Measurements from ENCODE around the gene AIG1.

The AIG1 gene

DNA sequence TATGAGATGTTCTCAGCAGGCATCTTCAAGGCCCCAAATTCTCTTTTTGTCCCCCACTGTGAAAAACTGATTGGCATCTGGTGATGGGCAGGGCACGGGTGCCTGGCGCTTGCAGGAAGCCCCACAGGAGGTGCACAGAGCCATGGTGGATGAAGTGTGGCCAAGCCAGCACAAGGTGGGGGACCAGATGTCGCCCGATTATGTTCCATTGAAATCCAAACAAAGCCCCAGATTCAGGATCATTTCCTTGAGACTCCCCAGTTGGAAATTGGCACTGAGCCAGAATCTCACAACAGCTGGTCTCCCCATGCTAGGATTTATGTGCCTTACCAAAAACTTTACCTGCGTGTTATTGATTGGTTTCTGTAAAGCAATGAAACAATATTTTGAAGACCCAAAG, 203.7 kb downstream of the AIG1 start:
- no peak for DNase-seq (ENCODE audit: low read depth, low spot score)
- in situ Hi-C loops (cut with HindIII; ENCODE audit: low sequenced_read_pairs) = no loop called here
- TF ChIP-seq, protein P1, sequence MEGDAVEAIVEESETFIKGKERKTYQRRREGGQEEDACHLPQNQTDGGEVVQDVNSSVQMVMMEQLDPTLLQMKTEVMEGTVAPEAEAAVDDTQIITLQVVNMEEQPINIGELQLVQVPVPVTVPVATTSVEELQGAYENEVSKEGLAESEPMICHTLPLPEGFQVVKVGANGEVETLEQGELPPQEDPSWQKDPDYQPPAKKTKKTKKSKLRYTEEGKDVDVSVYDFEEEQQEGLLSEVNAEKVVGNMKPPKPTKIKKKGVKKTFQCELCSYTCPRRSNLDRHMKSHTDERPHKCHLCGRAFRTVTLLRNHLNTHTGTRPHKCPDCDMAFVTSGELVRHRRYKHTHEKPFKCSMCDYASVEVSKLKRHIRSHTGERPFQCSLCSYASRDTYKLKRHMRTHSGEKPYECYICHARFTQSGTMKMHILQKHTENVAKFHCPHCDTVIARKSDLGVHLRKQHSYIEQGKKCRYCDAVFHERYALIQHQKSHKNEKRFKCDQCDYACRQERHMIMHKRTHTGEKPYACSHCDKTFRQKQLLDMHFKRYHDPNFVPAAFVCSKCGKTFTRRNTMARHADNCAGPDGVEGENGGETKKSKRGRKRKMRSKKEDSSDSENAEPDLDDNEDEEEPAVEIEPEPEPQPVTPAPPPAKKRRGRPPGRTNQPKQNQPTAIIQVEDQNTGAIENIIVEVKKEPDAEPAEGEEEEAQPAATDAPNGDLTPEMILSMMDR (IDR thresholded peaks at IDR 0.05; ENCODE audit: low read depth, low read length) = no peak
- no peak overlapping the region for H3K4me3 ChIP-seq (ENCODE audit: low read depth, low read length)

DNA sequence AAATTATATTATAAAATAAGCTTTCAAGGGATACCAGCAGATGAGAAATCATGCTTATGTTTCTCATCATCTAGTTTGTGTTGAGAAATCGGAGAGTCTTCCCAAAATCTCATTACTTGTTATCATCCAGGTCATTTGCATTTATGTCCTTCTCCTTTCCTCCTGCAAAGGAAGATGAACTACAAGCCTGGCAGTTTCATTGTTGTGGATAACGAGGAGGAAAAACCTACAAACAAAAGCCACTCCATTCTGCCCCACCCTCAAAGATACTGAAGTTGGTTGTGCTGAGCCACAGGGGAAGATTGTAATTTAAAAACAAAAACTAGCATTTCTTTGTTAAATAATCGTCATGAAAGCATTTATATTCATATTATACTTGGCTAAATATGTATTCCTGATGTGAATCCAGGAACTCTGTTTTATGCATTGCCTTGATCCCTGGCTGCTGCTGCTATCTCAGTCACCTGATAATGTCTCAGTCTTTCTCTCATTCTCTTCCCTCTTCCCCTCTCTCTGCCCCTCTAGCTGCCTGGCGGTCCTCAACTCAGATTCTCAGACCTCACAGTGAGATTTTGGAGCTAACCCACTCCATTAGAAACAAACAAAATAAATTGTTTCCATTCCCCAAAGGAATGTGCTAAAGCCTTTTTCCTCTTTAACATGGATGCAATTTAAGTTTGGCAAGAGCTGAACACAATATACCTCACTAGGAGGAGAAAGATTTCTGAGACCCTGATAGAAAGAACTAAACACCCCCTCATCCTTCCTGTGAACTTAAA, 204.5 kb downstream of the AIG1 start:
- H3K4me3 ChIP-seq (ENCODE audit: low read depth, low read length) = no peak overlapping the region
- TF ChIP-seq, protein P1 (IDR thresholded peaks at IDR 0.05; ENCODE audit: low read depth, low read length) = no peak
- no peak for DNase-seq (ENCODE audit: low read depth, low spot score)
- in situ Hi-C loops (cut with HindIII; ENCODE audit: low sequenced_read_pairs) = no loop called here

DNA sequence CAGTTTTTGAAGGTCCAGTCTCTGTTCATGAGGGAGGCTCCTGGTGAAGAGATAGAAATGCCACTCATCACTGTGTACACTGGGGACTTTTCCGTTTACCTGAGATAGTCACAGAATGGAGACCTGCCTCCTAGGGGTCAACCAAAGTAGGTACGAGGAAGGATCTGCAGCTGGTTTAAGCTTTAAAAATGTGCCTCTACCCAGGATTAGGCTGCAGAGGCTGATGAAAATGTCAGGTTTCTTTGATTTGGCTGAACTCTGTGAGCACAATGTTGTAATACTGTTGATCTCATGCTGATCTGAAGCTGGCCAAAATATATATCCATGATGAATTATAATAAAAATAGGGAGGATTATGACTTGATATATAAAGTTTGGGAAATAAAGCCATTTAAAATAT, 207.1 kb downstream of the AIG1 start:
- in situ Hi-C loops (cut with HindIII; ENCODE audit: low sequenced_read_pairs) = no loop called here
- TF ChIP-seq, protein P1 (IDR thresholded peaks at IDR 0.05; ENCODE audit: low read depth, low read length) = no peak
- no peak overlapping the region for H3K4me3 ChIP-seq (ENCODE audit: low read depth, low read length)
- DNase-seq (ENCODE audit: low read depth, low spot score) = no peak

DNA sequence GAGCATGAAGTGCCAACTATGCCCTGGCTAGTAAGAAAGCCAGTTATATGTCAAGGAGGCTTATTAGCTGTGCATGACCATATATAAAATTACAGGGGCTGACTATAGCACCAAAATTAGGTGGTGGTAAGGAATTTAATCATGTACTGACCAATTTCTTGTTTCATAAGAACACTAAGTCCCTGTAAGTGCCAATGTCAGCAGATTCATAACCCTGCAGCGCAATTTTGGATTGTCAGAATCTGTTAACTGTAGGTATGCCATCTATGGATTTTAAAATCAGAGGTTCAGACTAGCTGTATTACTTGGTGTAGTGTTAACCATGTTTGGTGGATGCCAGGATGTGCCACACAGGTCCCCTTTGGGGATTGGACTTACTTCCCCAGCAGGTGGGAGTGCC, 207.8 kb downstream of the AIG1 start:
- in situ Hi-C loops (cut with HindIII; ENCODE audit: low sequenced_read_pairs) = no loop called here
- TF ChIP-seq, protein P1 (IDR thresholded peaks at IDR 0.05; ENCODE audit: low read depth, low read length) = no peak
- no peak for DNase-seq (ENCODE audit: low read depth, low spot score)
- no peak overlapping the region for H3K4me3 ChIP-seq (ENCODE audit: low read depth, low read length)

DNA sequence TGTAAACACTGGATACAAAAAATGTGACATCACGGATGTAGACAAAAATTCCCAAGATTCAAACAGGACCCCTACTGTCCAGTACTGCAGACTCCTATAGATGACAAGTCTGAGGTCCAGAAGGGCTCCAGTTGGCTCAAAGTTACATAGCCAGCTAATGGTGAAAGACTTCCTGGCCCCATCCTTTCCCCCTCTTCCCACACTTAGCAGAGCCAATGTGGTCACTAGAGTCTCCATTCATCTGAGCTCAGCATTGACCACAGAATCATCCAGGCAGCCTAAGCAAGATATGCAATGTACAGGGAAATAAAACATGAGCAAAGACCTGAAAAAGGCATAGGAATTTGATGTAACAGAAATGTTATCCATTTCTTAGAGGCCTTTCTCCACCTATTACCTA, 209.3 kb downstream of the AIG1 start:
- TF ChIP-seq, protein P1 (IDR thresholded peaks at IDR 0.05; ENCODE audit: low read depth, low read length) = no peak
- in situ Hi-C loops (cut with HindIII; ENCODE audit: low sequenced_read_pairs) = no loop called here
- H3K4me3 ChIP-seq (ENCODE audit: low read depth, low read length) = no peak overlapping the region
- peak; percentile 74 for DNase-seq (ENCODE audit: low read depth, low spot score)

DNA sequence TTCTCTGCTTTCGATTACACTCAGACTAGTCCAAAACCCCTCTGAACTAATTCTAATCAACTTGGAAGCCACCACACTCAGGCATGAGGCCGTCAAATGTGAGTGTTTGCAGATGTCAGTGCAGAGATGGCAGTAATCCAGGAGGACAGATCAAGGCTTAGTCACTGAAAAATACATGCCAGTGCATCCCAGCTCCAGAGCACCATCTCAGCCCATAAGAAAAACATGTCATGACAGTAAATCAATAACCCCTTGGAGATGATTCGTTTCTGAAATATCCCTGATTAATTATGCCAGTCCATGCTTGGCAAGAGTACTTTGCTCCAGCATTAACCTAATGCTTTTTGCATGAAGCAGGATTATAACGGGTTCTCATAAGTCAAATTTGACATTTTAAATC, 210.3 kb downstream of the AIG1 start:
- no peak overlapping the region for H3K4me3 ChIP-seq (ENCODE audit: low read depth, low read length)
- peak; percentile 64 for DNase-seq (ENCODE audit: low read depth, low spot score)
- TF ChIP-seq, protein P1 (IDR thresholded peaks at IDR 0.05; ENCODE audit: low read depth, low read length) = no peak
- in situ Hi-C loops (cut with HindIII; ENCODE audit: low sequenced_read_pairs) = no loop called here
